H1 (cell line): ENCODE measurements around the gene GTF2F2. TPM values are rescaled to one million over a fixed set of nuclear protein-coding genes. Genes with fewer than 3 reads are reported as not detected.

Source experiments
- CTCF ChIA-PET: fragments of 300-600 bp; sonication (Branson Sonifier 250); formaldehyde crosslinking; loops from one replicate; lab custom pipeline; 2021; ENCODE audit not compliant: partially characterized antibody; lab: Charles Lee
- POLR2A ChIA-PET: fragments of 300-600 bp; sonication (Branson Sonifier 250); formaldehyde crosslinking; loops from one replicate; lab custom pipeline; 2021; ENCODE audit warnings: inconsistent platforms; ENCODE audit not compliant: partially characterized antibody; lab: Charles Lee
- DNase-seq, 2 experiments: peaks; one replicate each; pipeline versions ENCODE4 v3.0.0 to v3.0.0-alpha.2; 2010 to 2022; ENCODE audit warnings: low spot score in 2 of 2, low read depth in 1 of 2, mixed read lengths in 1 of 2
- FAIRE-seq: peaks from 2 replicates; lab custom pipeline; 2011; peaks lifted over from hg19 to GRCh38; lab: Jason Lieb, UNC
- H2AFZ ChIP-seq: 2 replicates; pipeline ENCODE4 v1.8.1; 2012; ENCODE audit warnings: low read length, inconsistent platforms
- H2AK5ac ChIP-seq: 2 replicates; pipeline ENCODE4 v1.6.1; 2013; ENCODE audit warnings: low read depth, low read length
- H2BK120ac ChIP-seq: replicated peaks from 2 replicates; pipeline ENCODE3; 2013; ENCODE audit warnings: low read depth, low read length, inconsistent platforms
- H2BK12ac ChIP-seq: 2 replicates; pipeline ENCODE4 v1.6.1; 2013; ENCODE audit warnings: low read depth, low read length
- H2BK15ac ChIP-seq: 2 replicates; pipeline ENCODE4 v1.6.1; 2013; ENCODE audit warnings: low read length
- H2BK20ac ChIP-seq: 2 replicates; pipeline ENCODE4 v1.6.1; 2013; ENCODE audit warnings: low read length
- H2BK5ac ChIP-seq: 2 replicates; pipeline ENCODE4 v1.6.1; 2013; ENCODE audit warnings: low read depth, low read length
- H3K14ac ChIP-seq: 2 replicates; pipeline ENCODE4 v1.6.1; 2013; ENCODE audit warnings: inconsistent platforms; ENCODE audit not compliant: insufficient read length
- H3K18ac ChIP-seq: 2 replicates; pipeline ENCODE4 v1.6.1; 2013; ENCODE audit warnings: low read length; ENCODE audit errors: extremely low read depth
- H3K23ac ChIP-seq: 2 replicates; pipeline ENCODE4 v1.6.1; 2013; ENCODE audit warnings: inconsistent platforms; ENCODE audit not compliant: insufficient read length
- H3K23me2 ChIP-seq: 2 replicates; pipeline ENCODE4 v1.6.1; 2013; ENCODE audit warnings: low read depth, low read length
- H3K27ac ChIP-seq: 2 replicates; pipeline ENCODE4 v1.6.1; 2011; ENCODE audit warnings: low read depth, low read length, inconsistent platforms
- H3K27me3 ChIP-seq, 4 experiments: replicated peaks in 1 of 4; 1 replicate in 1 of 4; 2 replicates in 3 of 4; pipeline versions ENCODE4 v1.6.1 to v1.8.1; 2011 to 2013; ENCODE audit warnings: low read length in 3 of 4, mild to moderate bottlenecking in 3 of 4, inconsistent platforms in 2 of 4, mixed read lengths in 2 of 4, moderate library complexity in 1 of 4; ENCODE audit not compliant: control insufficient read depth in 3 of 4, insufficient read depth in 3 of 4; ENCODE audit errors: extremely low read depth in 1 of 4
- H3K36me3 ChIP-seq, 4 experiments: 2 replicates each; pipeline versions ENCODE4 v1.6.1 to v1.8.1; 2011 to 2013; ENCODE audit warnings: mild to moderate bottlenecking in 4 of 4, low read length in 3 of 4, moderate library complexity in 2 of 4, control low read depth in 1 of 4, inconsistent platforms in 1 of 4; ENCODE audit not compliant: insufficient read depth in 4 of 4, control insufficient read depth in 2 of 4
- H3K4ac ChIP-seq: replicated peaks from 2 replicates; pipeline ENCODE3; 2013; ENCODE audit warnings: low read length, low read depth, mixed read lengths, inconsistent platforms; ENCODE audit not compliant: insufficient read length
- H3K4me1 ChIP-seq, 4 experiments: replicated peaks in 1 of 4; 1 replicate in 1 of 4; 2 replicates in 3 of 4; pipeline versions ENCODE4 v1.6.1 to v1.8.1; 2011 to 2013; ENCODE audit warnings: low read length in 3 of 4, inconsistent platforms in 2 of 4, mixed read lengths in 1 of 4; ENCODE audit not compliant: insufficient read depth in 4 of 4, control insufficient read depth in 3 of 4
- H3K4me2 ChIP-seq, 2 experiments: 2 replicates each; pipeline versions ENCODE4 v1.6.1 to v1.8.1; 2011 to 2013; ENCODE audit warnings: low read depth in 2 of 2, low read length in 2 of 2, control low read depth in 1 of 2, inconsistent platforms in 1 of 2, mild to moderate bottlenecking in 1 of 2; ENCODE audit not compliant: insufficient read depth in 1 of 2
- H3K4me3 ChIP-seq, 4 experiments: fragments of 200-600, 300-600 bp in 1 of 4; sonication (generic), shearing (Covaris generic), sonication (Bioruptor Twin) in 1 of 4; 2 replicates each; pipeline versions ENCODE4 v1.5.1 to v1.8.1; 2011 to 2016; ENCODE audit warnings: low read length in 4 of 4, low read depth in 3 of 4, control low read depth in 2 of 4, inconsistent platforms in 2 of 4, mild to moderate bottlenecking in 2 of 4, mixed read lengths in 1 of 4, moderate library complexity in 1 of 4; ENCODE audit not compliant: insufficient read depth in 2 of 4; ENCODE audit errors: extremely low read depth in 1 of 4
- H3K56ac ChIP-seq: replicated peaks from 2 replicates; pipeline ENCODE3; 2013; ENCODE audit warnings: low read depth, mild to moderate bottlenecking, mixed read lengths, low read length, inconsistent platforms; ENCODE audit not compliant: insufficient read length
- H3K79me1 ChIP-seq: 2 replicates; pipeline ENCODE4 v1.6.1; 2013; ENCODE audit warnings: low read depth, low read length, control low read depth
- H3K79me2 ChIP-seq, 2 experiments: 2 replicates each; pipeline versions ENCODE4 v1.6.1 to v1.8.1; 2012 to 2013; ENCODE audit warnings: low read length in 2 of 2, mild to moderate bottlenecking in 2 of 2, inconsistent platforms in 1 of 2; ENCODE audit not compliant: insufficient read depth in 2 of 2, control insufficient read depth in 1 of 2
- H3K9ac ChIP-seq, 4 experiments: replicated peaks in 1 of 4; 1 replicate in 1 of 4; 2 replicates in 3 of 4; pipeline versions ENCODE4 v1.6.1 to v1.8.1; 2011 to 2013; ENCODE audit warnings: low read depth in 3 of 4, low read length in 3 of 4, control low read depth in 2 of 4, mild to moderate bottlenecking in 2 of 4, moderate library complexity in 2 of 4, inconsistent platforms in 1 of 4; ENCODE audit errors: extremely low read depth in 1 of 4
- H3K9me3 ChIP-seq, 2 experiments: 2 replicates each; pipeline versions ENCODE4 v1.6.1 to v1.8.1; 2012 to 2013; ENCODE audit warnings: mild to moderate bottlenecking in 2 of 2, moderate library complexity in 2 of 2, control low read depth in 1 of 2, inconsistent platforms in 1 of 2, low read depth in 1 of 2, low read length in 1 of 2, mixed read lengths in 1 of 2; ENCODE audit not compliant: insufficient read depth in 2 of 2
- H4K20me1 ChIP-seq, 2 experiments: replicated peaks in 1 of 2; 2 replicates each; pipeline versions ENCODE3 to v1.8.1; 2011 to 2013; ENCODE audit warnings: inconsistent platforms in 2 of 2, low read length in 2 of 2, mild to moderate bottlenecking in 1 of 2; ENCODE audit not compliant: insufficient read depth in 2 of 2, control insufficient read depth in 1 of 2
- H4K5ac ChIP-seq: 2 replicates; pipeline ENCODE4 v1.6.1; 2013; ENCODE audit warnings: low read length, low read depth, mixed read lengths, inconsistent platforms; ENCODE audit not compliant: insufficient read length
- H4K8ac ChIP-seq: 2 replicates; pipeline ENCODE4 v1.8.0; 2013; ENCODE audit warnings: mild to moderate bottlenecking, moderate library complexity, low read length, inconsistent platforms; ENCODE audit not compliant: insufficient read depth; ENCODE audit errors: extremely low read depth
- H4K91ac ChIP-seq: replicated peaks from 2 replicates; pipeline ENCODE3; 2013; ENCODE audit warnings: low read length, mixed read lengths, inconsistent platforms; ENCODE audit not compliant: insufficient read length
- KDM5A ChIP-seq: fragments of 200-600 bp; IDR thresholded peaks from 2 replicates; pipeline ENCODE4 v1.7.1; 2012; ENCODE audit warnings: mild to moderate bottlenecking, low read length, inconsistent platforms, mixed read lengths
- MAX ChIP-seq: IDR thresholded peaks from 2 replicates; pipeline ENCODE4 v1.6.1; 2012; ENCODE audit warnings: inconsistent platforms
- TAF1 ChIP-seq: IDR thresholded peaks from 2 replicates; pipeline ENCODE4 v1.6.1; 2011; ENCODE audit warnings: mild to moderate bottlenecking, low read depth, low read length
- TAF7 ChIP-seq: optimal IDR thresholded peaks from 2 replicates; pipeline ENCODE3; 2011; ENCODE audit warnings: low read depth, mild to moderate bottlenecking, inconsistent platforms, low read length, moderate library complexity, borderline replicate concordance
- TEAD4 ChIP-seq: IDR thresholded peaks from 2 replicates; pipeline ENCODE4 v1.6.1; 2012; ENCODE audit warnings: low read depth, low read length, inconsistent platforms, mixed read lengths
- WGBS, 2 experiments: shearing (Covaris generic) in 1 of 2; methylation state at CpG; one replicate each; pipeline versions ENCODE4 v1.1.6 to v1.1.7; 2013 to 2015; ENCODE audit warnings: low lambda C conversion rate in 2 of 2, mixed read lengths in 2 of 2, inconsistent platforms in 1 of 2, low coverage in 1 of 2, missing lambda C conversion rate in 1 of 2; ENCODE audit not compliant: insufficient replicate concordance in 2 of 2, insufficient coverage in 1 of 2, insufficient read length in 1 of 2; ENCODE audit errors: extremely low coverage in 1 of 2, missing lambda C conversion rate in 1 of 2; 5-methylcytosine and 5-hydroxymethylcytosine counted together
- polyA plus RNA-seq, 7 experiments: library from polyadenylated mRNA; depleted of rRNA in 3 of 7; stranded (reverse) in 5 of 7; unstranded in 2 of 7; fragments of >200 nt in 5 of 7; fragments of 200-250 nt in 2 of 7; gene quantifications; 1 replicate in 5 of 7; 2 replicates in 1 of 7; 4 replicates in 1 of 7; pipeline versions ENCODE4 v1.2.1 to v1.2.3, GENCODE V29; 2011 to 2013; ENCODE audit warnings: missing spikeins in 2 of 7, mixed read lengths in 2 of 7
- total RNA-seq: library from RNA; stranded (reverse); fragmentation: NEBNext Ultra II Directional; extraction: Animal tissue kit (Norgen Biotek cat#: 25700); gene quantifications from 2 replicates; pipeline ENCODE4 v1.2.1, GENCODE V29; 2021

The GTF2F2 gene
- total and polyA plus RNA-seq, 2 of the 8 experiments (the other 6 are each of a cell fraction or from before 2014, with no cell fraction given) = 10.8 to 31.1 TPM

GRCh38 chr13:45256254-45256653 lies 135.9 kb downstream of the GTF2F2 start:
- Histone ChIP-seq H3K9ac (no peak overlapping the region), H2AFZ (no peak overlapping the region), H3K36me3 (peaks cover 0 to 13% (median 0%) of the 10 kb centered on the region in 4 experiments; a peak in 1 of 8 replicates), H3K27ac (no peak overlapping the region), H3K23ac (no peak overlapping the region), H3K56ac (no peak overlapping the region), H2BK5ac (no peak overlapping the region), H3K79me1 (no peaks in the 10 kb centered on the region), H4K20me1 (no peaks in the 10 kb centered on the region), H4K8ac (no peak overlapping the region), H3K4me1 (no peaks in the 10 kb centered on the region), H3K79me2 (no peaks in the 10 kb centered on the region), H2AK5ac (no peak overlapping the region), H3K4me2 (no peak overlapping the region), H3K4me3 (no peak overlapping the region), H4K91ac (no peak overlapping the region), H2BK12ac (no peak overlapping the region), H3K27me3 (no peaks in the 10 kb centered on the region), H3K9me3 (no peaks in the 10 kb centered on the region), H4K5ac (no peak overlapping the region), H2BK15ac (no peak overlapping the region), H3K4ac (no peak overlapping the region), H3K14ac (no peak overlapping the region), H2BK20ac (no peak overlapping the region), H3K18ac (no peak overlapping the region), H3K23me2 (no peaks in the 10 kb centered on the region), H2BK120ac (no peak overlapping the region)
- FAIRE-seq (no peak), DNase-seq (no peak)
- CTCF ChIA-PET = no interaction called here
- POLR2A ChIA-PET = interaction anchor here (0.6 kb wide), 1 partner anchor 190 kb away, joined by 3 read pairs; no protein-coding TSS in a partner anchor
- 83% methylated on average over 1 of the region's 1 CpG; no CpG with 5 or more reads in 1 of the 2 experiments for WGBS, 2 experiments
- no peak for TF ChIP-seq MAX
- TF ChIP-seq TAF1 = no peak
- TF ChIP-seq TEAD4 = no peak
- TF ChIP-seq TAF7 = no peak
- no peak for TF ChIP-seq KDM5A
